WTC11 (cell line): ENCODE results near the gene ETNK1. TPM values are rescaled to one million over a fixed set of nuclear protein-coding genes. Genes with fewer than 3 reads are reported as not detected.

Experiments
- CDX4 ChIP-seq: fragments of 250-450 bp; sonication (Bioruptor Pico); IDR thresholded peaks from 2 replicates; pipeline ENCODE4 v1.9.0; 2021; ENCODE audit warnings: moderate library complexity, mild to moderate bottlenecking, inconsistent platforms, borderline replicate concordance
- CREM ChIP-seq: sonication (generic); formaldehyde crosslinking; IDR thresholded peaks from 2 replicates; pipeline ENCODE4 v1.8.1; 2022; ENCODE audit warnings: mild to moderate bottlenecking, missing genetic modification reagents, moderate library complexity
- E2F5 ChIP-seq: sonication (generic); formaldehyde crosslinking; IDR thresholded peaks from 2 replicates; pipeline ENCODE4 v1.8.1; 2022; ENCODE audit warnings: mild to moderate bottlenecking, moderate library complexity, missing genetic modification reagents
- ELF4 ChIP-seq: sonication (generic); formaldehyde crosslinking; IDR thresholded peaks from 2 replicates; pipeline ENCODE4 v1.8.1; 2022; ENCODE audit warnings: low read depth, mild to moderate bottlenecking, moderate library complexity, missing genetic modification reagents
- ESRRA ChIP-seq: sonication (generic); formaldehyde crosslinking; IDR thresholded peaks from 2 replicates; pipeline ENCODE4 v1.8.1; 2022; ENCODE audit warnings: mild to moderate bottlenecking, missing genetic modification reagents, borderline replicate concordance
- ETV6 ChIP-seq: sonication (generic); formaldehyde crosslinking; IDR thresholded peaks from 2 replicates; pipeline ENCODE4 v1.8.1; 2022; ENCODE audit warnings: mild to moderate bottlenecking, missing genetic modification reagents
- FOXP1 ChIP-seq: sonication (generic); formaldehyde crosslinking; IDR thresholded peaks from 2 replicates; pipeline ENCODE4 v1.8.0; 2022; ENCODE audit warnings: missing genetic modification reagents, mild to moderate bottlenecking, moderate library complexity, borderline replicate concordance
- FOXP4 ChIP-seq: sonication (generic); formaldehyde crosslinking; IDR thresholded peaks from 2 replicates; pipeline ENCODE4 v1.8.0; 2022; ENCODE audit warnings: mild to moderate bottlenecking, missing genetic modification reagents
- HMGXB4 ChIP-seq: sonication (generic); formaldehyde crosslinking; IDR thresholded peaks from 2 replicates; pipeline ENCODE4 v1.8.1; 2023; ENCODE audit warnings: mild to moderate bottlenecking, moderate library complexity, missing genetic modification reagents
- IRF1 ChIP-seq: sonication (generic); formaldehyde crosslinking; IDR thresholded peaks from 2 replicates; pipeline ENCODE4 v1.8.0; 2023; ENCODE audit warnings: missing genetic modification reagents
- NFYB ChIP-seq: sonication (generic); formaldehyde crosslinking; conservative IDR thresholded peaks from 2 replicates; pipeline ENCODE4 v1.8.0; 2022; ENCODE audit warnings: low read depth, missing genetic modification reagents
- PRDM15 ChIP-seq: sonication (generic); formaldehyde crosslinking; IDR thresholded peaks from 2 replicates; pipeline ENCODE4 v1.8.0; 2022; ENCODE audit warnings: missing genetic modification reagents
- SMAD3 ChIP-seq: sonication (generic); formaldehyde crosslinking; IDR thresholded peaks from 2 replicates; pipeline ENCODE4 v1.8.0; 2022; ENCODE audit warnings: missing genetic modification reagents, mild to moderate bottlenecking, borderline replicate concordance
- TCF7 ChIP-seq: sonication (generic); formaldehyde crosslinking; IDR thresholded peaks from 2 replicates; pipeline ENCODE4 v1.8.0; 2022; ENCODE audit warnings: mild to moderate bottlenecking, low read depth, missing genetic modification reagents, moderate library complexity
- ZNF121 ChIP-seq: sonication (generic); formaldehyde crosslinking; IDR thresholded peaks from 2 replicates; pipeline ENCODE4 v1.8.0; 2023; ENCODE audit warnings: missing genetic modification reagents
- ZNF138 ChIP-seq: sonication (generic); formaldehyde crosslinking; conservative IDR thresholded peaks from 2 replicates; pipeline ENCODE4 v1.8.1; 2022; ENCODE audit warnings: mild to moderate bottlenecking, moderate library complexity, missing genetic modification reagents
- ZNF281 ChIP-seq: sonication (generic); formaldehyde crosslinking; IDR thresholded peaks from 2 replicates; pipeline ENCODE4 v1.8.0; 2023; ENCODE audit warnings: mild to moderate bottlenecking, missing genetic modification reagents
- total RNA-seq: library from RNA; stranded (reverse); gene quantifications from 3 replicates; pipeline ENCODE4 v1.2.3, GENCODE V29; 2021
- TF ChIP-seq, protein P1 (sequence below): fragments of 200-600 bp; IDR thresholded peaks from 2 replicates; pipeline ENCODE4 v1.8.0; 2022; ENCODE audit warnings: antibody characterized with exemption
- TF ChIP-seq, protein P2 (sequence below): sonication (generic); formaldehyde crosslinking; IDR thresholded peaks from 2 replicates; pipeline ENCODE4 v1.8.1; 2023; ENCODE audit warnings: mild to moderate bottlenecking, missing genetic modification reagents, moderate library complexity
- TF ChIP-seq, protein P3 (sequence below): sonication (generic); formaldehyde crosslinking; IDR thresholded peaks from 2 replicates; pipeline ENCODE4 v1.8.0; 2022; ENCODE audit warnings: mild to moderate bottlenecking, missing genetic modification reagents

The ETNK1 gene
- total RNA-seq, 1 experiment from 2014 or later: 81.3 TPM

- TF ChIP-seq CDX4 (CRISPR knock-in tag) (no peak), SMAD3 (peak; percentile 83; the same call in 1 of the 2 replicates), FOXP4 (CRISPR knock-in tag) (peak; percentile 73; the same call in 1 of the 2 replicates), PRDM15 (CRISPR knock-in tag) (no peak), CREM (CRISPR knock-in tag) (peak; percentile 73; the same call in 1 of the 2 replicates), FOXP1 (CRISPR knock-in tag) (peak; percentile 94), ZNF138 (CRISPR knock-in tag) (0 out of 2 replicates have a peak, but pooled peaks have one; percentile 59), ESRRA (CRISPR knock-in tag) (peak; percentile 86), ETV6 (CRISPR knock-in tag) (0 out of 2 replicates have a peak, but pooled peaks have one; percentile 50), IRF1 (CRISPR knock-in tag) (peak; percentile 80), HMGXB4 (CRISPR knock-in tag) (peak; percentile 57; the same call in 1 of the 2 replicates), TCF7 (CRISPR knock-in tag) (no peak; the same call in 1 of the 2 replicates), E2F5 (CRISPR knock-in tag) (no peak), ELF4 (CRISPR knock-in tag) (no peak), ZNF121 (CRISPR knock-in tag) (no peak), NFYB (CRISPR knock-in tag) (0 out of 2 replicates have a peak, but pooled peaks have one; percentile 19), ZNF281 (peak; percentile 71)
- TF ChIP-seq, protein P1, sequence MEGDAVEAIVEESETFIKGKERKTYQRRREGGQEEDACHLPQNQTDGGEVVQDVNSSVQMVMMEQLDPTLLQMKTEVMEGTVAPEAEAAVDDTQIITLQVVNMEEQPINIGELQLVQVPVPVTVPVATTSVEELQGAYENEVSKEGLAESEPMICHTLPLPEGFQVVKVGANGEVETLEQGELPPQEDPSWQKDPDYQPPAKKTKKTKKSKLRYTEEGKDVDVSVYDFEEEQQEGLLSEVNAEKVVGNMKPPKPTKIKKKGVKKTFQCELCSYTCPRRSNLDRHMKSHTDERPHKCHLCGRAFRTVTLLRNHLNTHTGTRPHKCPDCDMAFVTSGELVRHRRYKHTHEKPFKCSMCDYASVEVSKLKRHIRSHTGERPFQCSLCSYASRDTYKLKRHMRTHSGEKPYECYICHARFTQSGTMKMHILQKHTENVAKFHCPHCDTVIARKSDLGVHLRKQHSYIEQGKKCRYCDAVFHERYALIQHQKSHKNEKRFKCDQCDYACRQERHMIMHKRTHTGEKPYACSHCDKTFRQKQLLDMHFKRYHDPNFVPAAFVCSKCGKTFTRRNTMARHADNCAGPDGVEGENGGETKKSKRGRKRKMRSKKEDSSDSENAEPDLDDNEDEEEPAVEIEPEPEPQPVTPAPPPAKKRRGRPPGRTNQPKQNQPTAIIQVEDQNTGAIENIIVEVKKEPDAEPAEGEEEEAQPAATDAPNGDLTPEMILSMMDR: no peak
- TF ChIP-seq, protein P2, sequence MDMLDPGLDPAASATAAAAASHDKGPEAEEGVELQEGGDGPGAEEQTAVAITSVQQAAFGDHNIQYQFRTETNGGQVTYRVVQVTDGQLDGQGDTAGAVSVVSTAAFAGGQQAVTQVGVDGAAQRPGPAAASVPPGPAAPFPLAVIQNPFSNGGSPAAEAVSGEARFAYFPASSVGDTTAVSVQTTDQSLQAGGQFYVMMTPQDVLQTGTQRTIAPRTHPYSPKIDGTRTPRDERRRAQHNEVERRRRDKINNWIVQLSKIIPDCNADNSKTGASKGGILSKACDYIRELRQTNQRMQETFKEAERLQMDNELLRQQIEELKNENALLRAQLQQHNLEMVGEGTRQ (CRISPR knock-in tag): peak; percentile 68
- TF ChIP-seq, protein P3, sequence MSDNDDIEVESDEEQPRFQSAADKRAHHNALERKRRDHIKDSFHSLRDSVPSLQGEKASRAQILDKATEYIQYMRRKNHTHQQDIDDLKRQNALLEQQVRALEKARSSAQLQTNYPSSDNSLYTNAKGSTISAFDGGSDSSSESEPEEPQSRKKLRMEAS (CRISPR knock-in tag): peak; percentile 91
Measured at GRCh38 chr12:22624870-22625761, at the start of gene ETNK1 (continued).
